Measurements from ENCODE around the gene PARP2.
"Not testable (repeated sequence)": the region's sequence is repeated elsewhere in the genome, so short reads cannot be mapped to it uniquely, and the experiment has no call there.

Gene PARP2

DNA sequence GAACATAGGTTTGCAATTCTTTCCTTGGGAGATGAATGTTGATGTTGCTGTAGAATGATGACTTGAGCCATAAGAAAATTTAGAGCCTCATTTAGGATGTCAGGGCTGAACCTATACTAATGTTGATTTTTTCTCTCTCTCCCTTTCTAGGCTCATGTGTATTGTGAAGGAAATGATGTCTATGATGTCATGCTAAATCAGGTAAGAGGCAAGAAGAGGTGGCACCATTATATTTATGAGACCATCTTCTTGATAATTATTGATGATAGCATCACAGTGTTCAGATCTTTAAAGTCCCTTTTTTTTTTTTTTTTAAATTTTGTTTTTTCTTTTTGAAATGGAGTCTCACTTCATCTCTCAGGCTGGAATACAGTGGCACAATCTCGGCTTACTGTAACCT is 3.3 kb downstream of the PARP2 start:
- no peak overlapping the region for H3K9ac ChIP-seq (ENCODE audit: low read length in 2 of 2)

DNA sequence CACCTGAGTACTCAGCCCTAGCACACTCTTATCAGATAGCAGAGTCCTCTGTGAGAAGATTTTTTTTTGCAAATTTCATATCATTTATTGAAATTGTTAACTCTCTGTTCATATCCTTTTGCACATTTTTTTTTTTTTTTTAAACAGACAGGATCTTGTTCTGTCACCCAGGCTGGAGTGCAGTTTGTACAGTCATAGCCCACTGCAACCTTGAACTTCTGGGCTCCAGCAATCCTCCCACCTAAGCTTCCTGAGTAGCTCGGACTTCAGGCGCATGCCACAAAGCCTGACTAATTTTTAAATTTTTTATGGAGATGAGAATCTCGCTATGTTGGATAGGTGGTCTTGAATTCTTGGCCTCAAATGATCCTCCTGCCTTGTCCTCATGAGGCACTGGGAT is 4.3 kb downstream of the PARP2 start:
- Histone ChIP-seq H3K27ac (ENCODE audit: low read length) (no peak overlapping the region), H3K4me1 (ENCODE audit: control insufficient read depth, insufficient read depth, low read length) (no peaks in the 10 kb centered on the region), H3K4me3 (ENCODE audit: low read length in 2 of 2) (no peak overlapping the region), H3K36me3 (ENCODE audit: control insufficient read depth in 2 of 2, insufficient read depth in 2 of 2, low read length in 2 of 2) (peaks cover 29 to 30% of the 10 kb centered on the region in 2 donors), H3K9me3 (ENCODE audit: control insufficient read depth in 2 of 2, low read length in 2 of 2) (no peaks in the 10 kb centered on the region), H3K27me3 (ENCODE audit: control insufficient read depth in 1 of 2, insufficient read depth in 2 of 2, low read length in 2 of 2) (no peaks in the 10 kb centered on the region), H3K9ac (ENCODE audit: low read length in 2 of 2) (no peak overlapping the region)

More for the DNA sequence above, 3.3 kb downstream of the PARP2 start:
- Histone ChIP-seq H3K27me3 (ENCODE audit: control insufficient read depth in 1 of 2, insufficient read depth in 2 of 2, low read length in 2 of 2) (no peaks in the 10 kb centered on the region), H3K9me3 (ENCODE audit: control insufficient read depth in 2 of 2, low read length in 2 of 2) (no peaks in the 10 kb centered on the region), H3K27ac (ENCODE audit: low read length) (no peak overlapping the region), H3K4me1 (ENCODE audit: control insufficient read depth, insufficient read depth, low read length) (no peaks in the 10 kb centered on the region), H3K4me3 (ENCODE audit: low read length in 2 of 2) (no peak overlapping the region), H3K36me3 (ENCODE audit: control insufficient read depth in 2 of 2, insufficient read depth in 2 of 2, low read length in 2 of 2) (peaks cover 24 to 29% of the 10 kb centered on the region in 2 donors)

DNA sequence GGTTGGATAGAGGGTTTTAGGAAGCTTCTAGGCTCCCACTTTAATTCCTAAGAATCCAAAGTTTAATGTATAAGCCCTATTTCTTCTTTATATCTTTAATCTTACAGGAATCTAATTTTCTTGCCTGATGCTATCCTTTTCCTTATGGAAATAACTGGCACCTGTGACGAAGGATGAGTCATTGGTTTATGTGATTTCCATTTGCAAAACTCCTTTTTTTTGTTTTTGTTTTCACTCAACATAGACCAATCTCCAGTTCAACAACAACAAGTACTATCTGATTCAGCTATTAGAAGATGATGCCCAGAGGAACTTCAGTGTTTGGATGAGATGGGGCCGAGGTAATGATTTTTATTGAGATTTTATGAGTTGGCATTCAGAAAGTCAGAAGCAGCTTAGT is 6.8 kb downstream of the PARP2 start:
- Histone ChIP-seq H3K27me3 (ENCODE audit: control insufficient read depth in 1 of 2, insufficient read depth in 2 of 2, low read length in 2 of 2) (no peaks in the 10 kb centered on the region), H3K36me3 (ENCODE audit: control insufficient read depth in 2 of 2, insufficient read depth in 2 of 2, low read length in 2 of 2) (peaks cover 40 to 42% of the 10 kb centered on the region in 2 donors), H3K9me3 (ENCODE audit: control insufficient read depth in 2 of 2, low read length in 2 of 2) (no peaks in the 10 kb centered on the region), H3K9ac (ENCODE audit: low read length in 2 of 2) (no peak overlapping the region), H3K4me3 (ENCODE audit: low read length in 2 of 2) (no peak overlapping the region), H3K4me1 (ENCODE audit: control insufficient read depth, insufficient read depth, low read length) (no peaks in the 10 kb centered on the region), H3K27ac (ENCODE audit: low read length) (no peak overlapping the region)

DNA sequence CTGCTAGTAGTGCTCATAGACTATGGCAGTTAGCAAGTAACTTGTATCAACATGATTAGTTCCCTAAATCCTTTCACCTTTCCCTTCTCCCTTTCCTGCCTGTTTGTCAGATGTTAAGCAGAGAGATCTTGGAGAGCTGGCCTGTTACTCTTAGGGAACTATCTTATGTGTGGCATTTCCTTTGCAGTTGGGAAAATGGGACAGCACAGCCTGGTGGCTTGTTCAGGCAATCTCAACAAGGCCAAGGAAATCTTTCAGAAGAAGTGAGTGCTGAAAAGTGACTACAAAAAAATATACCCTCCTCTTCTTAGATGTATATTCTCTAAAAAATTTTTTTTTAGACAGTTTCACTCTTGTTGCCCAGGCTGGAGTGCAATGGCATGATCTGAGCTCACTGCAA is 7.4 kb downstream of the PARP2 start:
- Histone ChIP-seq H3K27ac (ENCODE audit: low read length) (no peak overlapping the region), H3K27me3 (ENCODE audit: control insufficient read depth in 1 of 2, insufficient read depth in 2 of 2, low read length in 2 of 2) (no peaks in the 10 kb centered on the region), H3K9me3 (ENCODE audit: control insufficient read depth in 2 of 2, low read length in 2 of 2) (no peaks in the 10 kb centered on the region), H3K36me3 (ENCODE audit: control insufficient read depth in 2 of 2, insufficient read depth in 2 of 2, low read length in 2 of 2) (peaks cover 39 to 40% of the 10 kb centered on the region in 2 donors), H3K4me3 (ENCODE audit: low read length in 2 of 2) (no peak overlapping the region), H3K4me1 (ENCODE audit: control insufficient read depth, insufficient read depth, low read length) (no peaks in the 10 kb centered on the region), H3K9ac (ENCODE audit: low read length in 2 of 2) (no peak overlapping the region)

DNA sequence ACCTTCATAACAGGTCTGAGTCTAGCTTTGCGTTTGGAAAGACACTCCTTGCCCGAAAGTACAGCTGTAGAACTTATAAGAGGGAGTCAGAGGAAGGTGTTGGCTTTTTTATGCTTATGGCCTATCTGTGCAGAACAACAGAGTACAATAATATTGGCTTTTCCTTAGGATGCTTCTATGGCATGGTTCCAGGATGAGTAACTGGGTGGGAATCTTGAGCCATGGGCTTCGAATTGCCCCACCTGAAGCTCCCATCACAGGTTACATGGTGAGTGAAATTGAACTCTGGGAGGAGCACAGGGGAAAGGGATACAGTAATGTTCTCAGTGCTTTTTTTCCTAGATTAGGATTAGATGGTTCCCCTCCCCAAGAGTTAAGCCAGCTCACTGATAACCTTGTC is 13.0 kb downstream of the PARP2 start:
- Histone ChIP-seq H3K27me3 (ENCODE audit: control insufficient read depth in 1 of 2, insufficient read depth in 2 of 2, low read length in 2 of 2) (no peaks in the 10 kb centered on the region), H3K27ac (ENCODE audit: low read length) (no peak overlapping the region), H3K9me3 (ENCODE audit: control insufficient read depth in 2 of 2, low read length in 2 of 2) (no peaks in the 10 kb centered on the region), H3K36me3 (ENCODE audit: control insufficient read depth in 2 of 2, insufficient read depth in 2 of 2, low read length in 2 of 2) (peaks cover 44 to 51% of the 10 kb centered on the region in 2 donors), H3K4me1 (ENCODE audit: control insufficient read depth, insufficient read depth, low read length) (no peaks in the 10 kb centered on the region), H3K9ac (ENCODE audit: low read length in 2 of 2) (no peak overlapping the region), H3K4me3 (ENCODE audit: low read length in 2 of 2) (no peak overlapping the region)

DNA sequence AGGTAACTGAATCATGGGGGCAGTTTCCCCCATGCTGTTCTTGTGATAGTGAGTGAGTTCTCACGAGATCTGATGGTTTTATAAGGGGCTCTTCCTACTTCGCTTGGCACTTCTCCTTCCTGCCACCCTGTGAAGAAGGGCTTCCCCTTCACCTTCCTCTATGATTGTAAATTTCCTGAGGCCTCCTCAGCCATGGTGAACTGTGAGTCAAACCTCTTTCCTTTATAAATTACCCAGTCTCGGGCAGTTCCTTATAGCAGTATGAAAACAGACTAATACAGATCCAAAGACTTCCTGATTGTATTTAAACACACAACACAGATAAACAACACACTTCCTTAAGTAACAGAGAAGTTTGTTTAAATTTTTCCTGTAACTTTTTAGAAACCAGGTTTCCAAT is 15.0 kb downstream of the PARP2 start:
- not testable (repeated sequence) for H3K9ac ChIP-seq (ENCODE audit: low read length in 2 of 2); H3K27me3 ChIP-seq (ENCODE audit: control insufficient read depth in 1 of 2, insufficient read depth in 2 of 2, low read length in 2 of 2); H3K4me1 ChIP-seq (ENCODE audit: control insufficient read depth, insufficient read depth, low read length); H3K4me3 ChIP-seq (ENCODE audit: low read length in 2 of 2); H3K27ac ChIP-seq (ENCODE audit: low read length); H3K9me3 ChIP-seq (ENCODE audit: control insufficient read depth in 2 of 2, low read length in 2 of 2)
- peaks cover 38 to 49% of the 10 kb centered on the region in 2 donors for H3K36me3 ChIP-seq (ENCODE audit: control insufficient read depth in 2 of 2, insufficient read depth in 2 of 2, low read length in 2 of 2)

DNA sequence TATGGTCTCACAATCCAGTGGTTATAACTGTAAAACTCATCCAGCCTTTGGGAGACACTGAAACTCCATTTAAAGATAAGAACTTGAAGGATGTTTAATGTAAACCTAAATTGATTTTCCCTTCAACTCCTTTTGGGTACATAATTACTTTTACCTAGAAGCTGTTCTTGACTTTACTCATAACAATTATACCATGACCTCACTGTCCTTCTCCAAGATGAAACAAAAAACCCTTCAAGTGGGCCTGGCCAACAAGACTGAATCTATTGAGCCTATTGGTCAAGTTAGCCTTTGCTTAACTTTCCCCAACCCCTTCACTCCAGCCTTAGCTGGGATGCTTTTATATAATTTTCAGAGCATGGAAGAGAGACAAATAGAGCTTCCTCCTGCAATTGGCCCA is 22.5 kb downstream of the PARP2 start:
- no peak overlapping the region for H3K27ac ChIP-seq (ENCODE audit: low read length)
- H3K36me3 ChIP-seq (ENCODE audit: control insufficient read depth in 2 of 2, insufficient read depth in 2 of 2, low read length in 2 of 2) = peaks cover 32% of the 10 kb centered on the region in 2 donors
- no peaks in the 10 kb centered on the region for H3K9me3 ChIP-seq (ENCODE audit: control insufficient read depth in 2 of 2, low read length in 2 of 2)
- H3K4me3 ChIP-seq (ENCODE audit: low read length in 2 of 2) = no peak overlapping the region
- no peaks in the 10 kb centered on the region for H3K27me3 ChIP-seq (ENCODE audit: control insufficient read depth in 1 of 2, insufficient read depth in 2 of 2, low read length in 2 of 2)
- no peak overlapping the region for H3K9ac ChIP-seq (ENCODE audit: low read length in 2 of 2)
- H3K4me1 ChIP-seq (ENCODE audit: control insufficient read depth, insufficient read depth, low read length) = no peaks in the 10 kb centered on the region

DNA sequence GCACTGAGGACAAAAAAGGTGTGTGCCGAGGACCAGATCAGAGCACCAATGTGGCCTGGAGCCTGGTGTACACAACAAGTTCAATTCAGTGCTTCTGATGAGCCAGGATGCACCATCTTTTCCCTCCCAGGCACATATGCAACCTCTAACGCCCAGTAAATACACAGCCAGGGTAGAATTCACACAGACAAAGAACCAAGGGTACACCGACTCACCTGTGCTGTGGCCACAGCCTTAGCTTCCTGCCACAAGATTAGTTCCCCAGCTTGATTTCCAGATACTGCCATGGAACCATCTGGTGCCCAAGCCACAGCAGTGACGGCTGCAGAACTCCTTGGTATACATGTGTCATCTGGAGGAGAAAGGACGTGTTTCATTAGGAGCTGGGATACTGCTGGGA is 29.4 kb downstream of the PARP2 start:
- no peak overlapping the region for H3K4me3 ChIP-seq (ENCODE audit: low read length in 2 of 2)
- H3K9ac ChIP-seq (ENCODE audit: low read length in 2 of 2) = no peak overlapping the region
- no peaks in the 10 kb centered on the region for H3K9me3 ChIP-seq (ENCODE audit: control insufficient read depth in 2 of 2, low read length in 2 of 2)
- no peaks in the 10 kb centered on the region for H3K4me1 ChIP-seq (ENCODE audit: control insufficient read depth, insufficient read depth, low read length)
- H3K27me3 ChIP-seq (ENCODE audit: control insufficient read depth in 1 of 2, insufficient read depth in 2 of 2, low read length in 2 of 2) = no peaks in the 10 kb centered on the region
- H3K27ac ChIP-seq (ENCODE audit: low read length) = no peak overlapping the region
- H3K36me3 ChIP-seq (ENCODE audit: control insufficient read depth in 2 of 2, insufficient read depth in 2 of 2, low read length in 2 of 2) = peaks cover 68 to 75% of the 10 kb centered on the region in 2 donors

DNA sequence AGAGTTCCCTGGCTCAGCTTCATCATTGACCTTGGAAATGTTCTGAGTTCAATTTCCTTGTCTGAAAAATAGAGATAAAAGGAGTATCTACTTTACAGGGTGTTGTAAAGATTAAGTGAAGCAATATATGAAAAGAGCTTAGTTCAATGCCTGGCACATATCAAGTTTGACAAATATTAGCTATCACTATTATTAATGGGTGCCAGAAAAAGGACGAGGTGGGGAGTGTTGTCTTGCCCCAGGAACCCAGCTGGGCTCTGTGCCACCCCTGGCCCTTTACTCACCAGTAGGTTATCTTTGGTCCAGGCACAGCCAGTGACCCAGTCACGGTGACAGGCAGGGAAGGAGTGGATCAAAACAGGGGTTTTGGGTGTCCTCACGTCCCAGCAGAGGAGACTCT is 32.0 kb downstream of the PARP2 start:
- H3K36me3 ChIP-seq (ENCODE audit: control insufficient read depth in 2 of 2, insufficient read depth in 2 of 2, low read length in 2 of 2) = peaks cover 71 to 83% of the 10 kb centered on the region in 2 donors

DNA sequence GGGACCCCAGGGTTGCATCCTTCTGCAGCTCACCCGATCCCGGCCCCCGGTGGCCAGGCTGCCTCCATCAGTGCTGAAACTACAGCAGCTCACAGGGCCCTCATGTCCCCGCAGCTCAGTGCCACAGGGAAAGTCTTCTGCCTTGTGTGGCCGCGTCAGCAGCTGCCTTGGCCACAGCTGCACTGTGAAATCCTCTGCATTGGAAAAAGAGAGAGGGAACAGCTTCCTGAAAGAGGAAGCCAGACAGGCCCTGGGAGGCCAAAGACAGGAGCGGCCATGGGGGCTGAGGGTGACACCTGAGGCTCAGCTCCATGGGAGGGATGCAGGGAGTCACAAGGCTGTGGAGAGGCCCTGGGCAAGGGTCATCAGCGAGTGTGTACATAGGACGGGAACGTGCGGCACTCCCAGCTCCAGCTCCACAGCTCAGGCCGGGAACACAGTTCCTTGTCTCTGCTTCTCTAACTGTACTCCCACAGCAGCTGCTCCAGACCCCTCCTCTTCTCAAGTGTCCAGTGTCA is 32.7 kb downstream of the PARP2 start:
- H3K9ac ChIP-seq (ENCODE audit: low read length in 2 of 2) = no peak overlapping the region
- H3K9me3 ChIP-seq (ENCODE audit: control insufficient read depth in 2 of 2, low read length in 2 of 2) = no peaks in the 10 kb centered on the region
- no peaks in the 10 kb centered on the region for H3K27me3 ChIP-seq (ENCODE audit: control insufficient read depth in 1 of 2, insufficient read depth in 2 of 2, low read length in 2 of 2)
- no peak overlapping the region for H3K27ac ChIP-seq (ENCODE audit: low read length)
- H3K36me3 ChIP-seq (ENCODE audit: control insufficient read depth in 2 of 2, insufficient read depth in 2 of 2, low read length in 2 of 2) = peaks cover 71 to 83% of the 10 kb centered on the region in 2 donors
- no peaks in the 10 kb centered on the region for H3K4me1 ChIP-seq (ENCODE audit: control insufficient read depth, insufficient read depth, low read length)
- no peak overlapping the region for H3K4me3 ChIP-seq (ENCODE audit: low read length in 2 of 2)

More for the DNA sequence above, 32.0 kb downstream of the PARP2 start:
- H3K9me3 ChIP-seq (ENCODE audit: control insufficient read depth in 2 of 2, low read length in 2 of 2) = no peaks in the 10 kb centered on the region
- H3K4me1 ChIP-seq (ENCODE audit: control insufficient read depth, insufficient read depth, low read length) = no peaks in the 10 kb centered on the region
- no peaks in the 10 kb centered on the region for H3K27me3 ChIP-seq (ENCODE audit: control insufficient read depth in 1 of 2, insufficient read depth in 2 of 2, low read length in 2 of 2)
- H3K27ac ChIP-seq (ENCODE audit: low read length) = no peak overlapping the region
- H3K4me3 ChIP-seq (ENCODE audit: low read length in 2 of 2) = no peak overlapping the region
- no peak overlapping the region for H3K9ac ChIP-seq (ENCODE audit: low read length in 2 of 2)

DNA sequence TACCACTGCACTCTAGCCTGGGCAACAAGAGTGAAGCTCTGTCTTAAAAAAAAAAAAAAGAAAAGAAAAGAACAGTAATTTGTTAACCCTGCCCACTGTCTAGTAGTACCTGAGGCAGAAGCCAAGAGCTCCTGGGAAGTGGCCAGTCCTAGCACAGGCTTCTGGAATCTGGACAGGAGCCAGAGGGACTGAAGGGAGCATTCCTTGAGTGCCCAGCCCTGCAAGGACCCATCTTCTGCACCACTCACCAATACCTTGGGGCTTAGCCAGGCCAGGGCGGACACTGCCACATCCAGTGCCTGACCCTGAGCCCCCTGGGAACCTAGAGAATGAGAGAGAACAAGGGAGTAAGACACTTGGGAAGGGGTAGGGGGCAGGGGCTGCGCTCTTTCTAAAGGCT is 33.7 kb downstream of the PARP2 start:
- no peaks in the 10 kb centered on the region for H3K9me3 ChIP-seq (ENCODE audit: control insufficient read depth in 2 of 2, low read length in 2 of 2)
- no peaks in the 10 kb centered on the region for H3K27me3 ChIP-seq (ENCODE audit: control insufficient read depth in 1 of 2, insufficient read depth in 2 of 2, low read length in 2 of 2)
- H3K4me1 ChIP-seq (ENCODE audit: control insufficient read depth, insufficient read depth, low read length) = no peaks in the 10 kb centered on the region
- no peak overlapping the region for H3K27ac ChIP-seq (ENCODE audit: low read length)
- H3K9ac ChIP-seq (ENCODE audit: low read length in 2 of 2) = no peak overlapping the region
- H3K4me3 ChIP-seq (ENCODE audit: low read length in 2 of 2) = no peak overlapping the region
- peaks cover 71 to 84% of the 10 kb centered on the region in 2 donors for H3K36me3 ChIP-seq (ENCODE audit: control insufficient read depth in 2 of 2, insufficient read depth in 2 of 2, low read length in 2 of 2)

Measured in stomach smooth muscle (tissue), 2 donors.